Fibroblast of lung (primary cell): Measurements from ENCODE around the gene STK11IP. TPM values are rescaled to one million over a fixed set of nuclear protein-coding genes. Genes with fewer than 3 reads are reported as not detected.

Experiments
- DNase-seq, 2 donors: peaks; one replicate each; pipeline versions ENCODE4 v3.0.0 to v3.0.0-alpha.2; 2010; ENCODE audit warnings: low read depth in 2 of 2
- H2AFZ ChIP-seq: 2 replicates; pipeline ENCODE4 v1.5.1; 2012; ENCODE audit warnings: low read length, control low read depth, inconsistent platforms
- H3K27ac ChIP-seq: 2 replicates; pipeline ENCODE4 v1.5.1; 2011; ENCODE audit warnings: low read length, control low read depth; ENCODE audit not compliant: insufficient read depth
- H3K27me3 ChIP-seq: 2 replicates; pipeline ENCODE4 v1.5.1; 2011; ENCODE audit warnings: mild to moderate bottlenecking, low read length; ENCODE audit not compliant: control insufficient read depth, insufficient read depth
- H3K36me3 ChIP-seq: 2 replicates; pipeline ENCODE4 v1.5.1; 2011; ENCODE audit warnings: low read length; ENCODE audit not compliant: control insufficient read depth, insufficient read depth
- H3K4me1 ChIP-seq: 2 replicates; pipeline ENCODE4 v1.5.1; 2011; ENCODE audit warnings: low read length; ENCODE audit not compliant: control insufficient read depth, insufficient read depth; ENCODE audit errors: extremely low read depth
- H3K4me2 ChIP-seq: 2 replicates; pipeline ENCODE4 v1.5.1; 2011; ENCODE audit warnings: low read length, control low read depth; ENCODE audit not compliant: insufficient read depth; ENCODE audit errors: extremely low read depth
- H3K4me3 ChIP-seq, 4 experiments: fragments of 200-600 bp in 1 of 4; sonication (generic) in 1 of 4; replicated peaks in 1 of 4; 2 replicates each; pipeline ENCODE4 v1.5.1; 2011 to 2016; ENCODE audit warnings: low read length in 4 of 4, low read depth in 3 of 4, mild to moderate bottlenecking in 3 of 4, control low read depth in 2 of 4, inconsistent platforms in 1 of 4, mixed read lengths in 1 of 4; ENCODE audit not compliant: insufficient read depth in 1 of 4; ENCODE audit errors: control extremely low read depth in 1 of 4
- H3K79me2 ChIP-seq: 2 replicates; pipeline ENCODE4 v1.5.1; 2012; ENCODE audit warnings: mild to moderate bottlenecking, low read length, inconsistent platforms; ENCODE audit not compliant: control insufficient read depth, insufficient read depth
- H3K9ac ChIP-seq: 2 replicates; pipeline ENCODE4 v1.5.1; 2011; ENCODE audit warnings: mild to moderate bottlenecking, low read length, control low read depth; ENCODE audit not compliant: insufficient read depth
- H3K9me3 ChIP-seq: 2 replicates; pipeline ENCODE4 v1.5.1; 2012; ENCODE audit warnings: low read depth, low read length; ENCODE audit not compliant: control insufficient read depth, insufficient read depth
- H4K20me1 ChIP-seq: 2 replicates; pipeline ENCODE4 v1.5.1; 2011; ENCODE audit warnings: low read length; ENCODE audit not compliant: control insufficient read depth, insufficient read depth; ENCODE audit errors: extremely low read depth
- CTCF ChIP-seq, 2 donors: IDR thresholded peaks in 1 of 2; conservative IDR thresholded peaks in 1 of 2; 1 replicate in 1 of 2; 2 replicates in 1 of 2; pipeline ENCODE4 v1.5.1; 2011 to 2012; ENCODE audit warnings: low read length in 2 of 2, control low read depth in 1 of 2, inconsistent platforms in 1 of 2, low read depth in 1 of 2, mild to moderate bottlenecking in 1 of 2
- EZH2 ChIP-seq: IDR thresholded peaks from 2 replicates; pipeline ENCODE4 v1.5.1; 2012; ENCODE audit warnings: low read length, control low read depth, mild to moderate bottlenecking; ENCODE audit errors: missing control alignments
- polyA plus RNA-seq, 2 donors: library from polyadenylated mRNA; depleted of rRNA in 1 of 2; stranded (reverse) in 1 of 2; unstranded in 1 of 2; fragments of >200 nt; gene quantifications; 2 replicates each; pipeline ENCODE4 v1.2.1, GENCODE V29; 2011 to 2012; ENCODE audit warnings: missing spikeins in 1 of 2
- total RNA-seq: library from RNA; depleted of rRNA; stranded (reverse); fragments of >200 nt; gene quantifications from 2 replicates; pipeline ENCODE4 v1.2.1, GENCODE V29; 2014

Gene STK11IP
- total and polyA plus RNA-seq, 2 donors (not counting 1 experiment from before 2014, with no cell fraction given): 5.6 to 16.8 TPM

- no peaks in the 10 kb centered on the region for H3K36me3 ChIP-seq
- H3K79me2 ChIP-seq: no peaks in the 10 kb centered on the region
- H3K4me2 ChIP-seq: no peak overlapping the region
- no peaks in the 10 kb centered on the region for H3K27me3 ChIP-seq
- DNase-seq: no peak
- peaks cover 3% of the 10 kb centered on the region for H3K4me1 ChIP-seq
- no peak overlapping the region for H3K27ac ChIP-seq
- H3K9ac ChIP-seq: no peak overlapping the region
- H3K9me3 ChIP-seq: no peaks in the 10 kb centered on the region
- H4K20me1 ChIP-seq: no peaks in the 10 kb centered on the region
- H2AFZ ChIP-seq: no peak overlapping the region
- H3K4me3 ChIP-seq: no peak overlapping the region
- TF ChIP-seq CTCF (conservative IDR thresholded peaks at IDR 0.05 in 1 of 2, IDR thresholded peaks at IDR 0.05 in 1 of 2; ENCODE audit: low read depth in 1 of 2, low read length in 2 of 2) (no peak), EZH2 (no peak)
Observed at GRCh38 chr2:219567791-219568361, 29.8 kb upstream of the STK11IP start.

DNA sequence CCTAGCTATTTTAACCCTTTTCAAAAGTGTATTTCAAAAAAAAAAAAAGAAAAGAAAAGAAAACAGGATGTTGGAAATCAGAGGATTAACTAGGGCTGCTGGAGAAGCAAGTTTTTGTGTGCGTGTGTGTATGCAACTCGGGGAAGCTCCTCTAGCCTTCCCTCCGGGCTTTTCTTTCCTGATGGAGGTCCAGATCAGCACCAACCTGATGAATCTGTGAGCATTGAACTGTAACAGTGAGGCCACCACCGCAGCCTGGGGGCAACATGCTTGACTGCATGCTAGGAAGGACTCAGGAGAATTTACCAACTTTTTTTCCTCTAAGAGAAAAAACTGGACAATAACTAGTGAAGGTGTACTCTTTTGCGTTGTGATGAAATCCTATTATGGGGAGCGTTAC is 28.6 kb upstream of the STK11IP start:
- H3K4me3 ChIP-seq: no peak overlapping the region
- no peak overlapping the region for H3K4me2 ChIP-seq
- no peak overlapping the region for H3K27ac ChIP-seq

DNA sequence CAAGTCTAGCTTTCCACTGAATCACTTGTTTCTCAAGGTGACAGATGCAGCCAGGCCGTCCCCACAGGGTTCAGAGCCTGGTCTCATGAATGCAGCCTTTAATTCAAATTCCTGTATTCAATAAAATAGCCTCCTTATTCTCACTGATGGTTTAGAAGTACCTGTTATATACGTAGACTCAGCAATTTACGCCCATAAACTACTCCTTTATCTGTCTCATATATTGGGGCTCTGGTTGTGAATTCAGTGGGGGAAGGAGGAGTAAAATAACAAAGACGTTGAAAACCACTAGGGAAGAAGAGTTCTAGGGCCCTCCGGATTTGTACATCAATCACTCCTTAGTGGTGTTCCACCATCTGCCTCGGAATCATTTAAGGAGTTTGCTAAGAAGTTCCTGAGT is 28.0 kb upstream of the STK11IP start:
- H3K27me3 ChIP-seq: no peaks in the 10 kb centered on the region
- H3K9ac ChIP-seq: no peak overlapping the region
- no peaks in the 10 kb centered on the region for H3K36me3 ChIP-seq
- H3K4me1 ChIP-seq: peaks cover 3% of the 10 kb centered on the region
- H2AFZ ChIP-seq: no peak overlapping the region
- TF ChIP-seq EZH2 (no peak), CTCF (conservative IDR thresholded peaks at IDR 0.05 in 1 of 2, IDR thresholded peaks at IDR 0.05 in 1 of 2; ENCODE audit: low read depth in 1 of 2, low read length in 2 of 2) (no peak)
- H3K79me2 ChIP-seq: no peaks in the 10 kb centered on the region
- no peak overlapping the region for H3K4me2 ChIP-seq
- H3K27ac ChIP-seq: no peak overlapping the region
- peak overlapping the region in 2 of 4 experiments; percentile 6 to 68 for H3K4me3 ChIP-seq
- no peaks in the 10 kb centered on the region for H4K20me1 ChIP-seq
- H3K9me3 ChIP-seq: no peaks in the 10 kb centered on the region
- no peak for DNase-seq

More for the DNA sequence above, 28.6 kb upstream of the STK11IP start:
- DNase-seq: no peak
- Histone ChIP-seq H3K36me3 (no peaks in the 10 kb centered on the region), H4K20me1 (no peaks in the 10 kb centered on the region), H3K27me3 (no peaks in the 10 kb centered on the region), H2AFZ (no peak overlapping the region), H3K9me3 (no peaks in the 10 kb centered on the region), H3K79me2 (no peaks in the 10 kb centered on the region), H3K4me1 (peaks cover 3% of the 10 kb centered on the region), H3K9ac (no peak overlapping the region)
- no peak for TF ChIP-seq CTCF (conservative IDR thresholded peaks at IDR 0.05 in 1 of 2, IDR thresholded peaks at IDR 0.05 in 1 of 2; ENCODE audit: low read depth in 1 of 2, low read length in 2 of 2)
- TF ChIP-seq EZH2: no peak
